Cardiac muscle cell (in vitro differentiated cells and primary cell): ENCODE data around the gene SASH1. TPM values are rescaled to one million over a fixed set of nuclear protein-coding genes. Genes with fewer than 3 reads are reported as not detected.

Source experiments
- DNase-seq, 2 donors: peaks; one replicate each; pipeline versions ENCODE4 v3.0.0 to v3.0.0-alpha.2; 2010 to 2017; ENCODE audit warnings: low read depth in 1 of 2, low spot score in 1 of 2
- H3K27ac ChIP-seq: fragments of 200-600 bp; sonication (generic); 2 replicates; pipeline ENCODE4 v1.5.1; 2016
- H3K27me3 ChIP-seq: fragments of 200-600 bp; sonication (generic); 2 replicates; pipeline ENCODE4 v1.6.0; 2016; ENCODE audit warnings: control low read depth
- H3K36me3 ChIP-seq: fragments of 200-600 bp; sonication (generic); 2 replicates; pipeline ENCODE4 v1.5.1; 2016; ENCODE audit warnings: control low read depth
- H3K4me1 ChIP-seq: fragments of 200-600 bp; sonication (generic); 2 replicates; pipeline ENCODE4 v1.8.1; 2017; ENCODE audit warnings: low read depth, mild to moderate bottlenecking, mixed run types
- H3K4me3 ChIP-seq: fragments of 200-600 bp; sonication (generic); 2 replicates; pipeline ENCODE4 v1.5.1; 2016; ENCODE audit warnings: mild to moderate bottlenecking
- H3K9me3 ChIP-seq: fragments of 200-600 bp; sonication (generic); 2 replicates; pipeline ENCODE4 v1.5.1; 2017; ENCODE audit warnings: low read depth, mild to moderate bottlenecking, control low read depth
- CTCF ChIP-seq: IDR thresholded peaks from 2 replicates; pipeline ENCODE4 v1.5.1; 2012; ENCODE audit warnings: low read depth, mild to moderate bottlenecking, low read length
- polyA plus RNA-seq: library from polyadenylated mRNA; unstranded; fragments of >200 nt; fragmentation: Nextera tagmentation; extraction: Ambion mirVana; gene quantifications from 2 replicates; pipeline ENCODE4 v1.2.1, GENCODE V29; 2016
- total RNA-seq: library from RNA; depleted of rRNA; stranded (reverse); fragments of >200 nt; gene quantifications from 2 replicates; pipeline ENCODE4 v1.2.3, GENCODE V29; 2016

The SASH1 gene
- total and polyA plus RNA-seq, 2 experiments from 2014 or later, result 7.2 to 17.1 TPM

DNA sequence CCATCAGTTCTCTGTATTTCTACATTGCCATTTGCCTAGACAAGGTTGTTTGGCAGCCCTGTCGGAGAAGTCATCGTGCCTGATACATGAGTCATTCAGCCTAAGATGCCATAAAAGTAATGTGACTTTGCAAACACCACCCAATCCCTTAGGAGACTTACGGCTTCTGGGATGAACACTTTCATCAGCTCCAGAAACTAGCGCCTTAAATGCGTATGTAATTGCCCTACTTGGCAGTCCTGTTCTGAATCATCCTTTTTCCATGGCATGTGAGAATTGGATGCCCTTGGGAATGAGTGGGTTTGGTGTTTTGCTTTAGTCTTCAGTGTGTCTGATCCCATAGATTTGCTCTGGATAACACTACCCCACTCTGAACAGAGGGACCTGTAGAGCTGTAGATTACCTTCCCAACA, 158.5 kb downstream of the SASH1 start:
- peak in 1 of 2 donors; percentile 92 for DNase-seq
- H3K27ac ChIP-seq, result no peak overlapping the region

GRCh38 chr6:148502083-148502772, 159.6 kb downstream of the SASH1 start:
- Histone ChIP-seq H3K4me1 (no peaks in the 10 kb centered on the region), H3K27me3 (no peaks in the 10 kb centered on the region), H3K4me3 (no peak overlapping the region), H3K9me3 (no peaks in the 10 kb centered on the region), H3K36me3 (no peaks in the 10 kb centered on the region), H3K27ac (no peak overlapping the region)
- no peak for TF ChIP-seq CTCF
- DNase-seq, result peak in 1 of 2 donors; percentile 71

More for the DNA sequence above, 158.5 kb downstream of the SASH1 start:
- TF ChIP-seq CTCF, result no peak
- Histone ChIP-seq H3K4me3 (no peak overlapping the region), H3K4me1 (no peaks in the 10 kb centered on the region), H3K9me3 (no peaks in the 10 kb centered on the region), H3K36me3 (no peaks in the 10 kb centered on the region), H3K27me3 (no peaks in the 10 kb centered on the region)

GRCh38 chr6:148502773-148503135, 160.1 kb downstream of the SASH1 start:
- TF ChIP-seq CTCF, result no peak
- DNase-seq, result peak in 1 of 2 donors; percentile 52
- no peaks in the 10 kb centered on the region for H3K36me3 ChIP-seq
- H3K4me1 ChIP-seq, result no peaks in the 10 kb centered on the region
- no peaks in the 10 kb centered on the region for H3K9me3 ChIP-seq
- H3K27ac ChIP-seq, result no peak overlapping the region
- no peak overlapping the region for H3K4me3 ChIP-seq
- H3K27me3 ChIP-seq, result no peaks in the 10 kb centered on the region

GRCh38 chr6:148503703-148504102, 161.1 kb downstream of the SASH1 start:
- H3K27me3 ChIP-seq, result no peaks in the 10 kb centered on the region
- H3K36me3 ChIP-seq, result no peaks in the 10 kb centered on the region
- H3K9me3 ChIP-seq, result no peaks in the 10 kb centered on the region

DNA sequence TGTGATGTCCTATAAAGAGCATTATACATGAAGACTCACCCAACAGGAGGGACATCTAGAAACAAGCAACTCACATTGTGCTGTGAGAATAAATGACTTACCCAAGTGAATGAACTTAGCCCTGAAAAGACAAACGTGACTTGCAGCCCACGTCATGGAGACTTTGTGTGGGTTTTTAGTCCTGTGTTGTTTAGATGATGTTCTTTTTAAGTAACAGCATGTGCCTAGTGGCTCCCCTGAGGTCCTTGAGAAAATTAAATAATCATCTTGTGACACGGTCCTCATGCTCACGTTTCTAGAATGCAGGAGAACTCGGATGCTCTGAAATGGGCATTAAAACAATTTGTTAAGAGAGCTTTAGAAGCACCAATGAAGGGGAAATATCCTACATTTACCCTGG, 165.1 kb downstream of the SASH1 start:
- peak in 1 of 2 donors; percentile 52 for DNase-seq

More at GRCh38 chr6:148503703-148504102, 161.1 kb downstream of the SASH1 start:
- Histone ChIP-seq H3K4me3 (no peak overlapping the region), H3K27ac (no peak overlapping the region), H3K4me1 (peaks cover 8% of the 10 kb centered on the region)
- TF ChIP-seq CTCF, result no peak
- DNase-seq, result no peak

More for the DNA sequence above, 165.1 kb downstream of the SASH1 start:
- TF ChIP-seq CTCF, result no peak
- H3K4me1 ChIP-seq, result peaks cover 19% of the 10 kb centered on the region
- H3K27me3 ChIP-seq, result no peaks in the 10 kb centered on the region
- no peaks in the 10 kb centered on the region for H3K36me3 ChIP-seq
- H3K27ac ChIP-seq, result no peak overlapping the region
- H3K9me3 ChIP-seq, result no peaks in the 10 kb centered on the region
- H3K4me3 ChIP-seq, result no peak overlapping the region
